NT2/D1 (cell line): Measurements from ENCODE around the gene STK24.
A peak's percentile ranks its signal among the peaks of the same experiment; 100 is the strongest.

ENCODE experiments used
- DNase-seq: peaks from one replicate; pipeline ENCODE4 v3.0.0-alpha.2; 2011; ENCODE audit warnings: low read depth, low spot score
- H3K27me3 ChIP-seq: 2 replicates; pipeline ENCODE4 v1.6.0; 2011; ENCODE audit warnings: mild to moderate bottlenecking; ENCODE audit not compliant: insufficient read length, insufficient read depth
- H3K36me3 ChIP-seq: 2 replicates; pipeline ENCODE4 v1.6.1; 2011; ENCODE audit warnings: mild to moderate bottlenecking, low read length, mixed read lengths; ENCODE audit not compliant: insufficient read depth, insufficient read length
- H3K4me1 ChIP-seq: 2 replicates; pipeline ENCODE4 v1.5.1; 2011; ENCODE audit not compliant: insufficient read depth, insufficient read length
- H3K4me3 ChIP-seq: 2 replicates; pipeline ENCODE4 v1.5.1; 2011; ENCODE audit warnings: low read depth; ENCODE audit not compliant: insufficient read length
- H3K9ac ChIP-seq: 2 replicates; pipeline ENCODE4 v1.6.0; 2011; ENCODE audit warnings: low read depth; ENCODE audit not compliant: insufficient read length
- H3K9me3 ChIP-seq: 2 replicates; pipeline ENCODE4 v1.5.1; 2011; ENCODE audit warnings: mild to moderate bottlenecking, low read length; ENCODE audit not compliant: insufficient read depth
- SUZ12 ChIP-seq: IDR thresholded peaks from 2 replicates; pipeline ENCODE4 v1.6.1; 2011; ENCODE audit not compliant: insufficient read length, insufficient read depth; ENCODE audit errors: extremely low read depth
- YY1 ChIP-seq: IDR thresholded peaks from 2 replicates; pipeline ENCODE4 v1.6.1; 2011; ENCODE audit not compliant: insufficient read length, insufficient read depth
- ZNF274 ChIP-seq: IDR thresholded peaks from 2 replicates; pipeline ENCODE4 v1.6.1; 2011; ENCODE audit warnings: mild to moderate bottlenecking, low read depth, low read length

The STK24 gene

GRCh38 chr13:98509271-98510155 is 67.4 kb downstream of the STK24 start:
- Histone ChIP-seq H3K4me3 (no peak overlapping the region), H3K27me3 (no peaks in the 10 kb centered on the region), H3K36me3 (peaks cover 18% of the 10 kb centered on the region), H3K4me1 (peaks cover 17% of the 10 kb centered on the region), H3K9ac (no peak overlapping the region), H3K9me3 (no peaks in the 10 kb centered on the region)
- TF ChIP-seq YY1 (no peak), ZNF274 (no peak), SUZ12 (no peak)
- no peak for DNase-seq

- peaks cover 17% of the 10 kb centered on the region for H3K4me1 ChIP-seq
- no peak for DNase-seq
- no peak overlapping the region for H3K9ac ChIP-seq
- H3K27me3 ChIP-seq = no peaks in the 10 kb centered on the region
- peaks cover 22% of the 10 kb centered on the region for H3K36me3 ChIP-seq
- no peaks in the 10 kb centered on the region for H3K9me3 ChIP-seq
- H3K4me3 ChIP-seq = no peak overlapping the region
- TF ChIP-seq SUZ12 = no peak
- no peak for TF ChIP-seq ZNF274
- TF ChIP-seq YY1 = no peak
Observed at GRCh38 chr13:98508685-98509084, 68.2 kb downstream of the STK24 start.

DNA sequence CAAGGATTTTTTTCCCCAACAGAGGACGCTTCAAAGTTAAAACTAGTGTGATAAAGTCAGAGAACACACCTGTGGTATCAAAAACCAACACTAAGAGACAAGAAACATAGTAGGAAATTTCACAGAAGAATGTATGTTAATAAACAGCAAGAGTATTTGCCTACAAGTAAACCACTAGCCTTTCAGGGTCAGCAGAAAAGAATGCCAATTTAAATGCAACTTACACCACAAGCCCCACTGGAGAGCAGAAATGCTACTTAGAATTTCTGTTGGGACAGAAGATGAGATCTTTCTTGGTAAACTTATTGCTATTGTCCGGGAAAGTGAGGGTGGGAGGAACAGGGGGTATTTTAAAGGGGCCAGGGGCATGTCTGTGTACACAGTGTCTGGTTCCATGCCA is 68.6 kb downstream of the STK24 start:
- H3K4me3 ChIP-seq = no peak overlapping the region
- H3K36me3 ChIP-seq = peaks cover 24% of the 10 kb centered on the region
- TF ChIP-seq SUZ12 = no peak
- TF ChIP-seq ZNF274 = no peak
- no peak for TF ChIP-seq YY1
- peaks cover 17% of the 10 kb centered on the region for H3K4me1 ChIP-seq
- H3K27me3 ChIP-seq = no peaks in the 10 kb centered on the region
- H3K9ac ChIP-seq = no peak overlapping the region
- no peaks in the 10 kb centered on the region for H3K9me3 ChIP-seq
- DNase-seq = no peak

GRCh38 chr13:98507282-98507797 is 69.6 kb downstream of the STK24 start:
- Histone ChIP-seq H3K36me3 (peaks cover 19% of the 10 kb centered on the region), H3K27me3 (no peaks in the 10 kb centered on the region), H3K9ac (no peak overlapping the region), H3K9me3 (no peaks in the 10 kb centered on the region), H3K4me1 (peaks cover 17% of the 10 kb centered on the region), H3K4me3 (no peak overlapping the region)
- no peak for TF ChIP-seq SUZ12
- no peak for TF ChIP-seq ZNF274
- no peak for TF ChIP-seq YY1
- DNase-seq = peak; percentile 85

DNA sequence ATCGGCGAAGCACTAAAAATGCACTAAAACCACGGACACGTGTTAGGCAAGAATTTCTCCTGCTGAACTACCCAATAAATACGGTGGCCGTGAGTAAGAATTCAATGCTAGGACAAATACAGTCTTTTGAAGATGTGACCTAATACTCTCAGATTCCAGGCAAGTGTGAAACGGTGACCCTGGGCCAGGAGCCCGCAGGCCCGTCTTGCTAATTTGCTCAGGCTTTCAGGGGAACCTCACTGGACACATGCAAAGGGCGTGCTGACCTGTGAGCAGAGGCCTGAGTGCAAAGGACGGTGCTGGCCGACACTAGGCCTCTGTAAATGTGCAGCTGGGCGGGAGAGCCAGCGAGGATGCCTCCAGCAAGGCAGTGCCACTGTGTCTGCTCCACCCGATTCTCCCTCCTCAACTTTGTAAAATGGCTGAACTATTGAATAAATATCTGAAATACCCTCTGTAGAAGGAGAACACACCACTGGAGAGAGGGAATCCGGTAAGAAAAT is 70.1 kb downstream of the STK24 start:
- Histone ChIP-seq H3K4me1 (peaks cover 17% of the 10 kb centered on the region), H3K9ac (peak overlapping the region; percentile 6), H3K4me3 (no peak overlapping the region), H3K27me3 (no peaks in the 10 kb centered on the region), H3K36me3 (peaks cover 19% of the 10 kb centered on the region), H3K9me3 (no peaks in the 10 kb centered on the region)
- DNase-seq = no peak
- TF ChIP-seq ZNF274 (no peak), YY1 (no peak), SUZ12 (no peak)

GRCh38 chr13:98506322-98506721 is 70.6 kb downstream of the STK24 start:
- Histone ChIP-seq H3K36me3 (peaks cover 16% of the 10 kb centered on the region), H3K27me3 (no peaks in the 10 kb centered on the region), H3K4me3 (no peak overlapping the region), H3K4me1 (peaks cover 17% of the 10 kb centered on the region), H3K9me3 (no peaks in the 10 kb centered on the region), H3K9ac (peak overlapping the region; percentile 26)
- TF ChIP-seq YY1 (no peak), SUZ12 (no peak), ZNF274 (no peak)
- DNase-seq = no peak

DNA sequence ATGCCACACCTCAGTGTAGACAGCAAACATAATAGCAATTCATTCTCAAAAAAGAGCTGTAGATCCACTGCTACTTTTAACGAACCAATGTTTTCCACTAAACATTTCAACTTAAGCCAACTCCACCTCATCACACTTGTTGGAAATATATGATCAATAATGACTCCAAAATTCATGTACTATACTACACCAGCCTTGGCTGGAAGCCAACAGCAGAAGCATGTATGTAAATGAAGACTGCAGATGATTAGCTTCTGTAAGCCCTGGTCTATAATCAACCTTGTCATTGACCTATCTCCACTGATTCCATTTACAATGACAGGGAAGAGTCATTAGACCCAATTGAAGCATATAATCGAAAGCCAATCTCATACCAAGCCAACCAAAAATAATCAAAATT is 71.7 kb downstream of the STK24 start:
- no peak for DNase-seq
- no peaks in the 10 kb centered on the region for H3K9me3 ChIP-seq
- H3K4me3 ChIP-seq = no peak overlapping the region
- no peak for TF ChIP-seq ZNF274
- TF ChIP-seq YY1 = no peak
- no peak for TF ChIP-seq SUZ12
- no peak overlapping the region for H3K9ac ChIP-seq
- H3K4me1 ChIP-seq = peaks cover 17% of the 10 kb centered on the region
- H3K36me3 ChIP-seq = peaks cover 16% of the 10 kb centered on the region
- H3K27me3 ChIP-seq = no peaks in the 10 kb centered on the region
